Subcutaneous abdominal adipose tissue (tissue), 5 donors: ENCODE measurements around the gene IGLL1.
"Not testable (repeated sequence)": the region's sequence is repeated elsewhere in the genome, so short reads cannot be mapped to it uniquely, and the experiment has no call there.

ENCODE experiments used
- H3K27ac ChIP-seq: one replicate; pipeline ENCODE4 v1.7.0; 2013; ENCODE audit warnings: low read depth, mild to moderate bottlenecking, inconsistent platforms, low read length, moderate library complexity
- H3K27me3 ChIP-seq, 5 donors: one replicate each; pipeline ENCODE4 v1.7.0; 2013; ENCODE audit warnings: low read length in 5 of 5, inconsistent platforms in 1 of 5; ENCODE audit not compliant: control insufficient read depth in 5 of 5, insufficient read depth in 4 of 5
- H3K36me3 ChIP-seq, 5 donors: one replicate each; pipeline ENCODE4 v1.7.0; 2013; ENCODE audit warnings: low read length in 5 of 5; ENCODE audit not compliant: control insufficient read depth in 5 of 5, insufficient read depth in 5 of 5
- H3K4me1 ChIP-seq, 5 donors: one replicate each; pipeline ENCODE4 v1.7.0; 2013; ENCODE audit warnings: low read length in 5 of 5, mild to moderate bottlenecking in 3 of 5, moderate library complexity in 1 of 5; ENCODE audit not compliant: control insufficient read depth in 5 of 5, insufficient read depth in 5 of 5
- H3K4me3 ChIP-seq, 5 donors: one replicate each; pipeline ENCODE4 v1.7.0; 2013; ENCODE audit warnings: low read length in 5 of 5, low read depth in 1 of 5
- H3K9ac ChIP-seq, 5 donors: one replicate each; pipeline ENCODE4 v1.7.0; 2013; ENCODE audit warnings: low read length in 5 of 5, mild to moderate bottlenecking in 4 of 5, moderate library complexity in 3 of 5
- H3K9me3 ChIP-seq, 5 donors: one replicate each; pipeline ENCODE4 v1.7.0; 2013; ENCODE audit warnings: low read length in 5 of 5; ENCODE audit not compliant: control insufficient read depth in 5 of 5
- donor health status: healthy.
- donor health status: healthy.
- donor health status: healthy.
- donor health status: healthy.
- donor health status: healthy.

The IGLL1 gene

DNA sequence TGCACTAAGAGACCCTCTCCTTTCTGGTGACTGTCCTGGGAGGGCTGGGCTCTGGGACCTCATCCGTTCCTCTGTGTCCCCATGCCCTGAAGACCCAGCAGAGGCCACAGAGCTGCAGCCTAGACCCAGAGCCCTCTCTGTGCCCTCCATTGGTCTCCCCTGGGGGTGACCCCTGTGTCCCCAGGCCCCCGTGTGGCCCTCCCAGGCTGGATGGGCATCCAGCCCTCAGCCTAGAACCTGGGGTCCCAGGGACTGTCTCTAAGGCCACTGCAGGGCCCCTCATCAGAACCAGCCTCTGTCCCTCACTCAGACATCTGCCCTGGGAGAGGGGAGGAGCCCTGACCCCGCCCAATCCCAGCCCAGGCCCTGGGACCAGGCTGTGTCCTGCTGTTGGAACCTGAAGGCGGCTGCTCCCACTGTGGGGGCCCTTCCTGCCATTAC, 5.7 kb downstream of the IGLL1 start:
- H3K9ac ChIP-seq = no peak overlapping the region
- peaks cover 0 to 8% (median 2%) of the 10 kb centered on the region in 5 donors for H3K27me3 ChIP-seq
- no peaks in the 10 kb centered on the region for H3K36me3 ChIP-seq
- no peaks in the 10 kb centered on the region for H3K9me3 ChIP-seq
- no peaks in the 10 kb centered on the region for H3K4me1 ChIP-seq
- no peak overlapping the region for H3K4me3 ChIP-seq
- no peak overlapping the region for H3K27ac ChIP-seq

DNA sequence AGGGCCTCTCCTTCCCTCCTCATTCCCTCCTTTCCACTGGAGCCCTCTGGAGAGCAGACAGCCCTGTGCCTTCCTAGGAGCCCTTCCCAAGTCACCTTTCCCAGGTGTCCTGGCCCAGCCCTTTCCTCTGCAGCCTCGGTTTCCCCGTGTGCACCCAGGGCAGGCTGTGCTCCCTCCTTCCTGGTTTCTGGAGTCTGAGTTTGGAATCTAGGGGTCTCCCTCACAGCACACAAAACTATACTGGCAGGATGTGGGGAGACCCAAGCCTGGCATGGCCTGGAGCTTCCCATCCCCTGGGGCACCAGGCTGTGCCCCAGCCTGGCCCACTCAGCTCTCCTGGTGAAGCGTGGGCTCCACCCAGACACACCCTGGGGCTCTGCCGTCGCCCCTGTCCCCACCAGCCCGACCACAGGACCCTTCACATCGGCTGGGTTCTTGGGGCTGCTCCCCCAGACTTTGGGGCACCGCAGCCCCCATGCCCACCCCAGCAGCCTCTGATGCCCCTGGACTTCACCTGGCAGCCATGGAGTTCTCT, 6.3 kb downstream of the IGLL1 start:
- not testable (repeated sequence) for H3K9ac ChIP-seq, H3K27me3 ChIP-seq, H3K27ac ChIP-seq, H3K4me1 ChIP-seq, H3K4me3 ChIP-seq, H3K36me3 ChIP-seq, H3K9me3 ChIP-seq

DNA sequence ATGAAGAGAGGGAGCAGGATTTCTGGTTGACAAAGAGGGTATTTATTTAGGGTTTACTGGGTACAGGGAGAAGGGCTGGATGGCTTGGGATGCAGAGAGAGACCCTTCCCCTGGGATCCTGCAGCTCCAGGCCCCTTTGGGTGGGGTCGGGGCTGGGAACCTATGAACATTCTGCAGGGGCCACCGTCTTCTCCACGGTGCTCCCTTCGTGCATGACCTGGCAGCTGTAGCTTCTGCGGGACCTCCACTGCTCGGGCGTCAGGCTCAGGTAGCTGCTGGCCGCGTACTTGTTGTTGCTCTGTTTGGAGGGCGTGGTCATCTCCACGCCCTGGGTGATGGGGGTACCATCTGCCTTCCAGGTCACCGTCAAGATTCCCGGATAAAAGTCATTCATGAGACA, 7.0 kb downstream of the IGLL1 start:
- not testable (repeated sequence) for H3K4me3 ChIP-seq, H3K9ac ChIP-seq, H3K27me3 ChIP-seq, H3K36me3 ChIP-seq, H3K27ac ChIP-seq, H3K4me1 ChIP-seq, H3K9me3 ChIP-seq

DNA sequence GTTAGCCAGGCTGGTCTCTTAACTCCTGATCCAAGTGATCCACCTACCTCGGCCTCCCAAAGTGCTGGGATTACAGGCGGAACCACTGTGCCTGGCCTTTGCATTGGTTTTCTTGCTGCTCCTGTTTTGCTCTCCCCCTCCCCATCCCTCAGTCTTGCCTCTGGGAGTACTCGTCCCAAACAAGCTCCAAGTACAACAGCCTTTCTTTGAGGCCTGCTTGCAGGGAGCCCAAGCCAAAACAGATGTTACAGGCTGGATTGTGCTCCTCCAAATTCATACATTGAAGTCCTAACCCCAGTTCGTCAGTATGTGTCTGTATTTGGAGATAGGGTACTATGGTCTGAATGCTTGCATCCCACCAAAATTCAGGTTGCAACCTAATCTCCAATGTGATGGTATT, 8.6 kb downstream of the IGLL1 start:
- no peaks in the 10 kb centered on the region for H3K9me3 ChIP-seq
- no peaks in the 10 kb centered on the region for H3K4me1 ChIP-seq
- peaks cover 0 to 12% (median 10%) of the 10 kb centered on the region in 5 donors for H3K27me3 ChIP-seq
- no peaks in the 10 kb centered on the region for H3K36me3 ChIP-seq
- H3K9ac ChIP-seq = no peak overlapping the region
- no peak overlapping the region for H3K27ac ChIP-seq
- H3K4me3 ChIP-seq = no peak overlapping the region

DNA sequence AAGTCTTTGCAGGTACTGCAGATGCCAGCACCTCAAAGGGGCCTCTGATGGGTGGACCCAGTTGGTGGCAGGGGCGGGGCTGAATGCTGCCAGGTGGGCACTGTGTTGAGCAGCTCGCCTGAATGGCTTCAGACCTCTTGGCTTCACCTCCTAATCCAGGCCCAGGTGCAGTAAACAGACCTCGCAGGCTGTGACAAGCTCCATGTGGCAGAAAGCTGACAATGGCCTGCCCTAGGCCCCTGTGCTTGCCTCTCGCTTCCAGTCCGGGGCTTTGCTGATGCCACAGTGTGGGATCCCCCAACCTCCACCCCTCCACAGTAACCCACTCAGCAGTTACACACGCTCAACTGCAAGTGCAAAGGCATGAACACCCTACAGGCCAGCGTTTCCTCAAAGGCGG, 9.4 kb downstream of the IGLL1 start:
- Histone ChIP-seq H3K27ac (no peak overlapping the region), H3K4me1 (peaks cover 0 to 5% (median 5%) of the 10 kb centered on the region in 5 donors), H3K9ac (no peak overlapping the region), H3K4me3 (no peak overlapping the region), H3K9me3 (no peaks in the 10 kb centered on the region), H3K36me3 (no peaks in the 10 kb centered on the region), H3K27me3 (peaks cover 3 to 17% (median 13%) of the 10 kb centered on the region in 5 donors)

DNA sequence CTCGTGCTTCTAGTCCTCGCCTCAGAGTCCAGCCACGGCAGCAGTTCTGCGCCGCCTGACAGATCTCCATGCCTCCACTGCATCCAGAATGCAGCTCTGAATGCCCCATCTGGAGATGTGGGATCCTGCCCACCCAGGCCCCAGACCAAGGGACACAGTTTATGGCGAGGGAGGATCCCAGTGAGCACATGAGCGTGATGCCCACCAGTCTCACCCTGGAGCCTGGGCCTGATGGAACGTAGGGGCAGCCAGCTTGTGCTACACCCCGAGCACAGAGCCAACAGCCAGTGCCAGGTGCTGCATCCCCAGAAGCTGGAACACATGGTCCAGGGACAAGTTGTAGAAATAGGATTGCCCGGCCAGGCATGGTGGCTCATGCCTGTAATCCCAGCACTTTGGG, 10.4 kb downstream of the IGLL1 start:
- H3K27me3 ChIP-seq = peaks cover 7 to 26% (median 18%) of the 10 kb centered on the region in 5 donors
- no peaks in the 10 kb centered on the region for H3K9me3 ChIP-seq

DNA sequence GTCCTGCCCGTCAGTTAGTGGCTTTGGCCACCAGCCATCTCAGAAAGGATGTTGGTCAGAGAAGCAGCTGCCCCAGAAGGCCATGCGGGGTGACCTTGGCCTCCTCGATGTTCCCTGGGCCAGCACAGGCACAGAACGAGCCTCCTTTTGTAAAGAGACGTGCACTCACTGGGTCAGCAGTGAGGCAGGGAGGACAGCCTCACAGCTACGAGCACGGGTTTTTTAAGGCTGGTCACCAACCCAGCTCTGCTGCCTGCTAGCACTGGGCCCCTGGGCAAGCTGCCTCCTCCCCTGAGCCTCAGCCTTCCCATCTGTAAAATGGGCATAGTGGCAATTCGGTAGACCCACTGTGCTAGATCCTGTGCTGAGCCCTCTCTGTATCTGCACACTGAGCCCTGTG, 10.8 kb downstream of the IGLL1 start:
- Histone ChIP-seq H3K9ac (no peak overlapping the region), H3K27me3 (peaks cover 10 to 31% (median 22%) of the 10 kb centered on the region in 5 donors), H3K4me1 (peaks cover 0 to 10% (median 9%) of the 10 kb centered on the region in 5 donors), H3K9me3 (no peaks in the 10 kb centered on the region), H3K4me3 (no peak overlapping the region), H3K36me3 (no peaks in the 10 kb centered on the region), H3K27ac (no peak overlapping the region)

More for the DNA sequence above, 10.4 kb downstream of the IGLL1 start:
- Histone ChIP-seq H3K9ac (no peak overlapping the region), H3K4me3 (no peak overlapping the region), H3K27ac (no peak overlapping the region), H3K36me3 (no peaks in the 10 kb centered on the region), H3K4me1 (peaks cover 0 to 10% (median 9%) of the 10 kb centered on the region in 5 donors)

DNA sequence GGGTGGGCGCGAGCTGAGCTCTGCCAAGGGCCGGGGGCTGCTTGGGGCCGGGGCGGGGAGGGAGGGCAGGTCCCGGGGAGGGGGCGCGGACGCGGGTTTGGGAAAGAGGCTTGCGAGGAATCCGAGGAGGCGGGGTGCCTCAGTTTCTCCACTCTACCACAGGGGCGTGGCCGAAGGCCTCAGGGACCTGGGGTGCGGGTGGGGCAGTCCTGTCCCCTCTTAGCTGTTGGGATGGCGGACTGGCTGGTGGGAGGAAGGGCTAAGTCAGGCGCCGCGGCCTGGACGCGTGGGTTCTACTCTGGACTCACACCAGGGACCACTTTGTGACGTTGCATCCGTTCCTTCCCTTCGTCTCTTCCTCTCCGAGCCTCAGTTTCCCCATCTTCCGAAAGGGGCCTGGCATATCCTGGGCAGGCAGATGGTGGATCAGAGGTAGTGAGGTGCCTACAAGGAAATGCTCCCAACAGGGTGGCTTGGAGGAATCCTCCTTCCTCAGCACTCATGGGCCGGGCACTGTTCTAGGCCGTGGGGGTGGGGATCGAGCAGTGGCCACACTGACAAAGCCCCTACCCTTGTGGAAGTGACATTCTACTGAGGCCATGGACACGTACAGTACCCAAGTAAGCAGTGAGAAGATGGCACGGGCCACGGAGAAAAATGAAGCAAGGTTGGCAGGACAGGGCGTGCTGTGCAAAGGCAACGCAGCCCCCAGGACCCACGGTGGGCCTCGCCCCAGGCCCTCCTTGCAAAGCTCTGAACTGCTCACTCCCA, 13.2 kb downstream of the IGLL1 start:
- H3K27ac ChIP-seq = no peak overlapping the region
- no peak overlapping the region for H3K4me3 ChIP-seq
- H3K27me3 ChIP-seq = peaks cover 11 to 40% (median 31%) of the 10 kb centered on the region in 5 donors
- no peaks in the 10 kb centered on the region for H3K9me3 ChIP-seq
- H3K4me1 ChIP-seq = peaks cover 0 to 10% (median 9%) of the 10 kb centered on the region in 5 donors
- no peaks in the 10 kb centered on the region for H3K36me3 ChIP-seq
- no peak overlapping the region for H3K9ac ChIP-seq

DNA sequence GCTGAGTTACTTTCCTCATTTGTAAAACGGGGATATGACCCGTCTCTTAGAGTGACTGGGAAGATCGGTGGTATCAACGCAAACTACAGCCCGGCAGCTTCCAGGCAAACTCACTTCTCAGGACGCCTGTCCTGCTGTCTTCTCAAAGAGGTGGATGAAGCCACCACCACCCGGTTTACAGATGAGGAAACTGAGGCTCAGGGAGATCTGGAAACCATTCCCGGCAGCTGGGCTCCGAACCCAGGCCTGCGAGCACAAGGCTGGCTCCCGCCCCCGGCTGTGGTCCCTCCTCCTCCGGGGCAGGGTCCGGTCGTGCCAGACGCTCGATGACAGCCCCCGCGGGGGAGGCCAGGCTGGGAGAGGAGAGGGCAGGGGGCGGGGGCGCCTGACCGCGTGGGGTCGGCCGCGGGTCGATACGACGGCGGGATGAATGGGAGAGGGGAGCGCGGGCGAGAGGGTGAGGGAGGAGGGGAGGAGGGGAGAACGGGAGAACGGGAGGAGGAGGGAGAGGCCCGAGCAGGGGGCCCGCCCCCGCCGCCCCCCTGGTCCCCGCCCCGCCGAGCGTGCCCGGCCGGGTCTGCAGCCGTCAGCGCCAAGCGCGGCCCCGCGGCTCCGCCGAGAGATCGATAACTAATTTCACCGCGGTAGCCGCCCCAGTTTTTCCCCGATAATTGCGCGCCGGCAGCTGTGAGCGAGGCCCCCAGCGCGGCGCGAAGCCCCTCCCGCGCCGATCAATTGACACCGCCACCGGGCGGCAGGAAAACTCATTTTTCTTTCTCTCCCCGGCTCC, 14.0 kb downstream of the IGLL1 start:
- H3K4me3 ChIP-seq = peak overlapping the region; percentile 19 to 59 (median 48)
- H3K9ac ChIP-seq = peak overlapping the region in 2 of 5 donors; percentile 14 to 31
- H3K27me3 ChIP-seq = peaks cover 11 to 40% (median 31%) of the 10 kb centered on the region in 5 donors
- no peaks in the 10 kb centered on the region for H3K36me3 ChIP-seq
- H3K9me3 ChIP-seq = no peaks in the 10 kb centered on the region
- H3K27ac ChIP-seq = no peak overlapping the region
- H3K4me1 ChIP-seq = peaks cover 0 to 10% (median 9%) of the 10 kb centered on the region in 5 donors
